Measurements from ENCODE around the gene DLL3. TPM values are rescaled to one million over a fixed set of nuclear protein-coding genes. Genes with fewer than 3 reads are reported as not detected.

Gene DLL3
- total and polyA plus RNA-seq, 10 of the 15 experiments (the other 5 are each of a cell fraction or from before 2014, with no cell fraction given): 0.18 to 2.0 (median 0.95) TPM

DNA sequence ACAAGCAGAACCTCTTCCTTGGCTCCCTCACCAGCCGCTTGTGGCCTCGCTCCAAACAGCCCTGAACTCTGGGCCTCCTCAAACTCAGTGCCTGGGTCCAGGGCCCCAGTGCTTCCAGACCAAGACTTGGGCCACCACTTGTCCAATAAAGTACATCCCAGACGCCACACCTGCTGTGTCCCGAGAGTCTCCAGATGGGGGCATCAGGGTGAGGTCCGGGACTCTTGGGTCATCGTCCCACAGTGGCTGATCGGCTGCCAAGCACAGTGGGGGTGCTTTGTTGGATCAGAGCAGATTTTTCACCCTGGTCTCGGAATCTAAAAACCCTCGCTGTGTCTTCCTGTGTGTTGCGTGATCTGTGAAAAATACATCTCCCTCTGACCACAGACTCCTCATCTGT lies 9.0 kb upstream of the DLL3 start (continued):
- no peak for TF ChIP-seq PKNOX1 (IDR thresholded peaks at IDR 0.05)

GRCh38 chr19:39492225-39492624 lies 6.5 kb upstream of the DLL3 start:
- in situ Hi-C loops (cut with MboI): no loop called here
- Histone ChIP-seq H3K4me1 (ENCODE audit: control insufficient read depth, insufficient read depth, low read length) (no peaks in the 10 kb centered on the region), H2AFZ (ENCODE audit: control insufficient read depth, low read depth, low read length) (no peak overlapping the region), H3K9ac (ENCODE audit: control insufficient read depth, insufficient read depth, low read length) (no peak overlapping the region), H3K9me3 (replicated peaks; ENCODE audit: control insufficient read depth, insufficient read depth, low read length) (no peaks in the 10 kb centered on the region), H3K4me3 (no peak overlapping the region), H3K36me3 (ENCODE audit: control insufficient read depth in 2 of 2, insufficient read depth in 2 of 2, low read length in 1 of 2) (peaks cover 14 to 19% of the 10 kb centered on the region in 2 experiments; a peak in 3 of 4 replicates), H3K27ac (ENCODE audit: control insufficient read depth, insufficient read depth) (no peak overlapping the region), H3K79me2 (ENCODE audit: control insufficient read depth, insufficient read depth, low read length) (no peaks in the 10 kb centered on the region), H4K20me1 (ENCODE audit: control insufficient read depth, insufficient read depth) (no peaks in the 10 kb centered on the region), H3K27me3 (replicated peaks in 1 of 2; ENCODE audit: control insufficient read depth in 2 of 2, insufficient read depth in 2 of 2, low read length in 1 of 2) (no peaks in the 10 kb centered on the region), H3K4me2 (ENCODE audit: control insufficient read depth, insufficient read depth) (no peak overlapping the region)
- no TSS peak for BruUV-seq (replicated peaks)
- WGBS (ENCODE audit: insufficient coverage, insufficient replicate concordance, low lambda C conversion rate, missing lambda C conversion rate): 85% methylated on average over 6 of the region's 6 CpGs
- DNase-seq (ENCODE audit: low read depth, low spot score) (no peak), FAIRE-seq (no peak), ATAC-seq (no peak)
- ChIA-PET SMC1A (ENCODE audit: uncharacterized antibody, unreplicated experiment) (interaction anchor here (0.8 to 1.2 kb wide), 2 partner anchors 42 to 51 kb away, joined by 3 read pairs; no protein-coding TSS in a partner anchor), RAD21 (ENCODE audit: unreplicated experiment) (no interaction called here), CTCF (no interaction called here), POLR2A (no interaction called here)
- intact Hi-C loops (cut with micrococcal nuclease; ENCODE audit: unreplicated experiment): no loop called here
- TF ChIP-seq JUNB (IDR thresholded peaks at IDR 0.05): no peak

GRCh38 chr19:39492788-39493187 lies 6.0 kb upstream of the DLL3 start:
- H2AFZ ChIP-seq (ENCODE audit: control insufficient read depth, low read depth, low read length): no peak overlapping the region
- H3K27me3 ChIP-seq (replicated peaks in 1 of 2; ENCODE audit: control insufficient read depth in 2 of 2, insufficient read depth in 2 of 2, low read length in 1 of 2): peaks cover 0 to 3% of the 10 kb centered on the region in 2 experiments; a peak in 1 of 4 replicates
- peaks cover 14 to 18% of the 10 kb centered on the region in 2 experiments; a peak in 3 of 4 replicates for H3K36me3 ChIP-seq (ENCODE audit: control insufficient read depth in 2 of 2, insufficient read depth in 2 of 2, low read length in 1 of 2)
- CTCF ChIA-PET: no interaction called here
- no peak overlapping the region for H3K9ac ChIP-seq (ENCODE audit: control insufficient read depth, insufficient read depth, low read length)
- BruUV-seq (replicated peaks): no TSS peak
- no peak overlapping the region for H3K4me3 ChIP-seq
- intact Hi-C loops (cut with micrococcal nuclease; ENCODE audit: unreplicated experiment): no loop called here
- H4K20me1 ChIP-seq (ENCODE audit: control insufficient read depth, insufficient read depth): no peaks in the 10 kb centered on the region
- 66% methylated on average over 2 of the region's 3 CpGs for WGBS (ENCODE audit: insufficient coverage, insufficient replicate concordance, low lambda C conversion rate, missing lambda C conversion rate)
- SMC1A ChIA-PET (ENCODE audit: uncharacterized antibody, unreplicated experiment): interaction anchor here (0.8 to 1.2 kb wide), 2 partner anchors 42 to 52 kb away, joined by 3 read pairs; no protein-coding TSS in a partner anchor
- no peaks in the 10 kb centered on the region for H3K79me2 ChIP-seq (ENCODE audit: control insufficient read depth, insufficient read depth, low read length)
- H3K4me2 ChIP-seq (ENCODE audit: control insufficient read depth, insufficient read depth): no peak overlapping the region
- POLR2A ChIA-PET: no interaction called here
- H3K4me1 ChIP-seq (ENCODE audit: control insufficient read depth, insufficient read depth, low read length): peaks cover 2% of the 10 kb centered on the region; the same call in 1 of the 2 replicates
- RAD21 ChIA-PET (ENCODE audit: unreplicated experiment): no interaction called here
- in situ Hi-C loops (cut with MboI): no loop called here
- DNase-seq (ENCODE audit: low read depth, low spot score) (no peak), ATAC-seq (no peak), FAIRE-seq (no peak)
- H3K27ac ChIP-seq (ENCODE audit: control insufficient read depth, insufficient read depth): no peak overlapping the region
- no peaks in the 10 kb centered on the region for H3K9me3 ChIP-seq (replicated peaks; ENCODE audit: control insufficient read depth, insufficient read depth, low read length)
- TF ChIP-seq DPF2 (IDR thresholded peaks at IDR 0.05): no peak
- TF ChIP-seq FOXM1 (IDR thresholded peaks at IDR 0.05; ENCODE audit: low read depth, low read length): no peak
- no peak for TF ChIP-seq BACH1 (IDR thresholded peaks at IDR 0.05; ENCODE audit: borderline replicate concordance)
- no peak for TF ChIP-seq EGR1 (IDR thresholded peaks at IDR 0.05; ENCODE audit: borderline replicate concordance in 1 of 2, low read depth in 2 of 2, low read length in 2 of 2)
- no peak for TF ChIP-seq NR2C1 (IDR thresholded peaks at IDR 0.05)
- no peak for TF ChIP-seq WRNIP1 (IDR thresholded peaks at IDR 0.05; ENCODE audit: borderline replicate concordance, low read depth, low read length)
- no peak for TF ChIP-seq YBX1 (IDR thresholded peaks at IDR 0.05)
- no peak for TF ChIP-seq NRF1 (conservative IDR thresholded peaks at IDR 0.05; ENCODE audit: low read depth, low read length)
- no peak for TF ChIP-seq MYB (IDR thresholded peaks at IDR 0.05; ENCODE audit: borderline replicate concordance, low read depth, low read length)
- no peak for TF ChIP-seq PML (IDR thresholded peaks at IDR 0.05; ENCODE audit: low read length)
- no peak for TF ChIP-seq YY1 (IDR thresholded peaks at IDR 0.05; ENCODE audit: low read depth, low read length)
- TF ChIP-seq FOS (IDR thresholded peaks at IDR 0.05; ENCODE audit: borderline replicate concordance, extremely low read depth, insufficient read length): no peak
- no peak for TF ChIP-seq PKNOX1 (IDR thresholded peaks at IDR 0.05)
- TF ChIP-seq TAF1 (IDR thresholded peaks at IDR 0.05; ENCODE audit: borderline replicate concordance, low read depth, low read length): no peak
- TF ChIP-seq ZNF24 (IDR thresholded peaks at IDR 0.05): no peak
